Right lobe of liver (tissue), 6 donors: ENCODE measurements around the gene NIPAL3. TPM values are rescaled to one million over a fixed set of nuclear protein-coding genes. Genes with fewer than 3 reads are reported as not detected.

Experiments used
- ATAC-seq, 4 donors: fragments of 200-7000 bp; cut with Tn5 transposase; one replicate each; pipeline ENCODE4 v1.9.1; 2020; ENCODE audit warnings: mild to moderate bottlenecking in 4 of 4, moderate library complexity in 4 of 4
- DNase-seq, 3 donors: peaks; one replicate each; pipeline ENCODE4 v3.0.0-alpha.2; 2020
- H3K27ac ChIP-seq, 3 donors: fragments of 200-600 bp; one replicate each; pipeline ENCODE4 v1.8.0; 2022
- H3K27me3 ChIP-seq, 2 donors: fragments of 200-600 bp; one replicate each; pipeline ENCODE4 v1.8.0; 2022
- H3K36me3 ChIP-seq, 4 donors: fragments of 200-600 bp; sonication (generic) in 1 of 4; one replicate each; pipeline versions ENCODE4 v1.5.1 to v1.8.0; 2017 to 2022; ENCODE audit warnings: control low read depth in 1 of 4
- H3K4me1 ChIP-seq, 4 donors: fragments of 200-600 bp; sonication (generic) in 1 of 4; one replicate each; pipeline versions ENCODE4 v1.5.1 to v1.8.0; 2017 to 2022; ENCODE audit warnings: control low read depth in 1 of 4
- H3K4me3 ChIP-seq, 3 donors: fragments of 200-600 bp; one replicate each; pipeline ENCODE4 v1.8.0; 2022
- H3K9me3 ChIP-seq, 4 donors: fragments of 200-600 bp; sonication (generic) in 1 of 4; one replicate each; pipeline versions ENCODE4 v1.5.1 to v1.8.0; 2017 to 2022; ENCODE audit warnings: control low read depth in 1 of 4
- CTCF ChIP-seq, 4 donors: fragments of 200-600 bp in 3 of 4; fragments of 450-650 bp in 1 of 4; IDR thresholded peaks; one replicate each; pipeline versions ENCODE4 v1.5.1 to v1.8.0; 2016 to 2022; ENCODE audit warnings: antibody characterized with exemption in 4 of 4, mild to moderate bottlenecking in 2 of 4
- POLR2A ChIP-seq: fragments of 450-650 bp; IDR thresholded peaks from one replicate; pipeline ENCODE4 v1.6.1; 2017; ENCODE audit warnings: antibody characterized with exemption, mild to moderate bottlenecking
- WGBS: methylation state at CpG from one replicate; pipeline ENCODE4 v1.1.6; 2018; ENCODE audit warnings: low coverage, low lambda C conversion rate; ENCODE audit not compliant: insufficient coverage; ENCODE audit errors: missing lambda C conversion rate; 5-methylcytosine and 5-hydroxymethylcytosine counted together
- intact Hi-C, 2 donors: fragments of 100-400 bp; cut with DNase I; formaldehyde crosslinking; loops; one replicate each; pipeline versions ENCODE4 v1.11.2 to v1.14.1; 2022
- total RNA-seq, 6 experiments: library from RNA; depleted of rRNA in 2 of 6; stranded (reverse); fragments of >200 nt in 2 of 6; fragmentation: NEBNext Ultra II Directional in 3 of 6; extraction: Animal tissue kit (Norgen Biotek cat#: 25700) in 3 of 6; gene quantifications; one replicate each; pipeline versions ENCODE4 v1.1.0 to v1.2.4, GENCODE V29; 2016 to 2023
- donor health status: DM: no; HTN: yes; CAD: no.
- donor health status: DM: no; HTN: no; CAD: no.
- donor health status: DM: no; HTN: no; CAD: no.
- donor health status: DM: no; HTN: yes; CAD: no.
- donor health status: DM: no; HTN: yes; CAD: no.

The NIPAL3 gene
- total RNA-seq, 6 experiments from 2014 or later: 3.4 to 9.2 (median 6.0) TPM

- peaks cover 0 to 44% (median 20%) of the 10 kb centered on the region in 4 donors for H3K4me1 ChIP-seq
- H3K27ac ChIP-seq: peak overlapping the region; percentile 30 to 54 (median 46)
- 15% methylated on average over 11 of the region's 11 CpGs for WGBS
- H3K36me3 ChIP-seq: no peaks in the 10 kb centered on the region
- H3K9me3 ChIP-seq: no peaks in the 10 kb centered on the region
- intact Hi-C loops: loop anchor here (5.0 to 10.0 kb wide), 2 partner anchors 190 to 317 kb away; no protein-coding TSS in a partner anchor
- peak; percentile 77 to 87 (median 81) for ATAC-seq
- peak in 2 of 3 donors; percentile 57 to 79 for DNase-seq
- peak; percentile 73 to 84 (median 80) for TF ChIP-seq CTCF (IDR thresholded peaks at IDR 0.05)
- no peak for TF ChIP-seq POLR2A
- no peaks in the 10 kb centered on the region for H3K27me3 ChIP-seq
- peak overlapping the region in 1 of 3 donors; percentile 3 for H3K4me3 ChIP-seq
Observed at GRCh38 chr1:24391882-24392603, 23.6 kb upstream of the NIPAL3 start.

GRCh38 chr1:24392604-24392946 lies 23.0 kb upstream of the NIPAL3 start:
- ATAC-seq: no peak

GRCh38 chr1:24392982-24393650 lies 22.5 kb upstream of the NIPAL3 start:
- H3K4me3 ChIP-seq: no peak overlapping the region
- H3K4me1 ChIP-seq: peaks cover 0 to 33% (median 14%) of the 10 kb centered on the region in 4 donors
- ATAC-seq (no peak), DNase-seq (no peak)
- no peak for TF ChIP-seq CTCF (IDR thresholded peaks at IDR 0.05)
- no peak for TF ChIP-seq POLR2A
- H3K27ac ChIP-seq: no peak overlapping the region
- no peaks in the 10 kb centered on the region for H3K9me3 ChIP-seq
- WGBS: 70% methylated on average over 4 of the region's 4 CpGs
- H3K27me3 ChIP-seq: no peaks in the 10 kb centered on the region
- no peaks in the 10 kb centered on the region for H3K36me3 ChIP-seq
- intact Hi-C loops: loop anchor here (5.0 to 10.0 kb wide), 2 partner anchors 191 to 318 kb away; no protein-coding TSS in a partner anchor

More at GRCh38 chr1:24392604-24392946, 23.0 kb upstream of the NIPAL3 start:
- intact Hi-C loops: loop anchor here (5.0 to 10.0 kb wide), 2 partner anchors 190 to 318 kb away; no protein-coding TSS in a partner anchor
- no peak overlapping the region for H3K4me3 ChIP-seq
- no peak for DNase-seq
- 62% methylated on average over 4 of the region's 4 CpGs for WGBS
- H3K27ac ChIP-seq: no peak overlapping the region
- no peaks in the 10 kb centered on the region for H3K27me3 ChIP-seq
- peaks cover 0 to 39% (median 17%) of the 10 kb centered on the region in 4 donors for H3K4me1 ChIP-seq
- no peaks in the 10 kb centered on the region for H3K9me3 ChIP-seq
- no peaks in the 10 kb centered on the region for H3K36me3 ChIP-seq
- TF ChIP-seq POLR2A (no peak), CTCF (IDR thresholded peaks at IDR 0.05) (no peak)

- ATAC-seq (no peak), DNase-seq (peak in 1 of 3 donors; percentile 12)
- H3K36me3 ChIP-seq: no peaks in the 10 kb centered on the region
- no peaks in the 10 kb centered on the region for H3K9me3 ChIP-seq
- peaks cover 0 to 26% (median 10%) of the 10 kb centered on the region in 4 donors for H3K4me1 ChIP-seq
- no peak for TF ChIP-seq CTCF (IDR thresholded peaks at IDR 0.05)
- TF ChIP-seq POLR2A: no peak
- H3K4me3 ChIP-seq: no peak overlapping the region
- WGBS: 85% methylated on average over 6 of the region's 6 CpGs
- H3K27ac ChIP-seq: no peak overlapping the region
- intact Hi-C loops: loop anchor here (5.0 to 10.0 kb wide), 2 partner anchors 192 to 319 kb away; no protein-coding TSS in a partner anchor
- no peaks in the 10 kb centered on the region for H3K27me3 ChIP-seq
Observed at GRCh38 chr1:24393892-24394291, 21.7 kb upstream of the NIPAL3 start.
